GM23338 (cell line): Measurements from ENCODE around the gene ADAMTS17.

ENCODE experiments used
- CREB1 ChIP-seq: fragments of 250-450 bp; sonication (Bioruptor Pico); IDR thresholded peaks from 2 replicates; pipeline ENCODE4 v1.5.0; 2020; ENCODE audit warnings: low read depth, mild to moderate bottlenecking, moderate library complexity
- CTCF ChIP-seq, 2 experiments: fragments of 200-600 bp in 1 of 2; sonication (generic) in 1 of 2; conservative IDR thresholded peaks; 2 replicates each; pipeline versions ENCODE4 v1.5.1 to v1.6.1; 2016 to 2017; ENCODE audit warnings: antibody characterized with exemption in 2 of 2, low read depth in 2 of 2, mild to moderate bottlenecking in 2 of 2, moderate library complexity in 1 of 2
- EZH2 ChIP-seq: fragments of 200-600 bp; sonication (generic); IDR thresholded peaks from one replicate; pipeline ENCODE4 v1.8.0; 2017; ENCODE audit warnings: antibody characterized with exemption, mild to moderate bottlenecking, low read depth; ENCODE audit not compliant: unreplicated experiment
- EZH2phosphoT487 ChIP-seq: fragments of 200-600 bp; sonication (generic); IDR thresholded peaks from one replicate; pipeline ENCODE4 v1.8.1; 2018; ENCODE audit warnings: antibody characterized with exemption; ENCODE audit not compliant: unreplicated experiment
- NANOG ChIP-seq: IDR thresholded peaks from 2 replicates; pipeline ENCODE4 v1.6.1; 2016; ENCODE audit warnings: antibody characterized with exemption, borderline replicate concordance
- POLR2AphosphoS5 ChIP-seq: IDR thresholded peaks from 2 replicates; pipeline ENCODE4 v1.6.1; 2016; ENCODE audit warnings: antibody characterized with exemption, low read depth
- REST ChIP-seq: IDR thresholded peaks from one replicate; pipeline ENCODE4 v1.6.1; 2018; ENCODE audit warnings: antibody characterized with exemption; ENCODE audit not compliant: unreplicated experiment

- no peak for TF ChIP-seq REST
- no peak for TF ChIP-seq CTCF (conservative IDR thresholded peaks at IDR 0.05; ENCODE audit: low read depth in 2 of 2)
- TF ChIP-seq CREB1 (CRISPR knock-in tag), result no peak
- no peak for TF ChIP-seq POLR2AphosphoS5
- no peak for TF ChIP-seq NANOG
- no peak for TF ChIP-seq EZH2phosphoT487
- TF ChIP-seq EZH2, result no peak
Measured at GRCh38 chr15:99980752-99981151, 361.0 kb downstream of the ADAMTS17 start.
